Measurements from ENCODE around the gene CDH23. TPM values are rescaled to one million over a fixed set of nuclear protein-coding genes. Genes with fewer than 3 reads are reported as not detected.
A peak's percentile ranks its signal among the peaks of the same experiment; 100 is the strongest.

Gene CDH23
- total RNA-seq, 8 experiments from 2014 or later: 1.6 to 81.3 (median 3.3) TPM

GRCh38 chr10:71720288-71720687, 323.6 kb downstream of the CDH23 start:
- H3K27ac ChIP-seq: peak overlapping the region in 1 of 2 donors; percentile 47
- ATAC-seq (replicated peaks in 6 of 8): peak in 4 of 8 experiments; percentile 12 to 49 (median 35)
- WGBS, 10 experiments: 100% methylated on average over 1 of the region's 4 CpGs; no CpG with 5 or more reads in 9 of the 10 experiments
- H3K4me3 ChIP-seq: no peak overlapping the region
- peaks cover 20 to 28% of the 10 kb centered on the region in 2 donors for H3K4me1 ChIP-seq (replicated peaks in 1 of 2)
- in situ Hi-C loops (cut with MboI; ENCODE audit: low pct_unique_long_range_greater_than_20kb in 2 of 9, low sequenced_read_pairs in 9 of 9, unreplicated experiment in 9 of 9): loop anchor here in 7 of 9 experiments (25.0 kb wide), 2 partner anchors 333 to 408 kb away; partner anchors contain the start of genes CDH23 (in 5 of the 7) and SLC29A3 (in 4 of the 7)

GRCh38 chr10:71721313-71721712, 324.6 kb downstream of the CDH23 start:
- H3K4me3 ChIP-seq: no peak overlapping the region
- no peak overlapping the region for H3K27ac ChIP-seq
- 60 to 100% (median 68%) methylated on average over 1 to 5 of the region's 6 CpGs; no CpG with 5 or more reads in 6 of the 10 experiments for WGBS, 10 experiments
- in situ Hi-C loops (cut with MboI; ENCODE audit: low pct_unique_long_range_greater_than_20kb in 2 of 9, low sequenced_read_pairs in 9 of 9, unreplicated experiment in 9 of 9): loop anchor here in 7 of 9 experiments (25.0 kb wide), 2 partner anchors 334 to 409 kb away; partner anchors contain the start of genes CDH23 (in 5 of the 7) and SLC29A3 (in 4 of the 7)
- ATAC-seq (replicated peaks in 6 of 8): no peak
- H3K4me1 ChIP-seq (replicated peaks in 1 of 2): peaks cover 27 to 38% of the 10 kb centered on the region in 2 donors

- Histone ChIP-seq H3K4me1 (replicated peaks in 1 of 2) (peaks cover 36 to 50% of the 10 kb centered on the region in 2 donors), H3K27ac (no peak overlapping the region), H3K4me3 (no peak overlapping the region)
- in situ Hi-C loops (cut with MboI; ENCODE audit: low pct_unique_long_range_greater_than_20kb in 2 of 9, low sequenced_read_pairs in 9 of 9, unreplicated experiment in 9 of 9): loop anchor here in 7 of 9 experiments (25.0 kb wide), 2 partner anchors 336 to 411 kb away; partner anchors contain the start of genes CDH23 (in 5 of the 7) and SLC29A3 (in 4 of the 7)
- WGBS, 10 experiments: 0% methylated on average over 1 of the region's 1 CpG; no CpG with 5 or more reads in 8 of the 10 experiments
- no peak for ATAC-seq (replicated peaks in 6 of 8)
These were observed 326.1 kb downstream of the CDH23 start for GRCh38 chr10:71722849-71723248.

- ATAC-seq (replicated peaks in 6 of 8): no peak
- 80 to 96% (median 87%) methylated on average over 1 to 5 of the region's 11 CpGs; no CpG with 5 or more reads in 6 of the 10 experiments for WGBS, 10 experiments
- Histone ChIP-seq H3K27ac (no peak overlapping the region), H3K4me1 (replicated peaks in 1 of 2) (peaks cover 38 to 55% of the 10 kb centered on the region in 2 donors), H3K4me3 (no peak overlapping the region)
- in situ Hi-C loops (cut with MboI; ENCODE audit: low pct_unique_long_range_greater_than_20kb in 2 of 9, low sequenced_read_pairs in 9 of 9, unreplicated experiment in 9 of 9): loop anchor here in 7 of 9 experiments (25.0 kb wide), 2 partner anchors 336 to 411 kb away; partner anchors contain the start of genes CDH23 (in 5 of the 7) and SLC29A3 (in 4 of the 7)
These were observed 326.6 kb downstream of the CDH23 start for GRCh38 chr10:71723311-71723710.

- in situ Hi-C loops (cut with MboI; ENCODE audit: low pct_unique_long_range_greater_than_20kb in 2 of 9, low sequenced_read_pairs in 9 of 9, unreplicated experiment in 9 of 9): loop anchor here in 7 of 9 experiments (25.0 kb wide), 2 partner anchors 337 to 412 kb away; partner anchors contain the start of genes CDH23 (in 5 of the 7) and SLC29A3 (in 4 of the 7)
These were observed 327.8 kb downstream of the CDH23 start for GRCh38 chr10:71724539-71724938.

GRCh38 chr10:71725249-71725648, 328.5 kb downstream of the CDH23 start:
- 40 to 100% (median 57%) methylated on average over 1 to 3 of the region's 14 CpGs; no CpG with 5 or more reads in 7 of the 10 experiments for WGBS, 10 experiments
- no peak for ATAC-seq (replicated peaks in 6 of 8)
- peaks cover 38 to 52% of the 10 kb centered on the region in 2 donors for H3K4me1 ChIP-seq (replicated peaks in 1 of 2)
- no peak overlapping the region for H3K27ac ChIP-seq
- no peak overlapping the region for H3K4me3 ChIP-seq
- in situ Hi-C loops (cut with MboI; ENCODE audit: low pct_unique_long_range_greater_than_20kb in 2 of 9, low sequenced_read_pairs in 9 of 9, unreplicated experiment in 9 of 9): no loop called here

More at GRCh38 chr10:71724539-71724938, 327.8 kb downstream of the CDH23 start:
- Histone ChIP-seq H3K4me3 (no peak overlapping the region), H3K4me1 (replicated peaks in 1 of 2) (peaks cover 44 to 58% of the 10 kb centered on the region in 2 donors), H3K27ac (no peak overlapping the region)
- WGBS, 10 experiments: 80 to 100% (median 100%) methylated on average over 1 to 2 of the region's 6 CpGs; no CpG with 5 or more reads in 6 of the 10 experiments
- no peak for ATAC-seq (replicated peaks in 6 of 8)

GRCh38 chr10:71725998-71726579, 329.4 kb downstream of the CDH23 start:
- Histone ChIP-seq H3K4me3 (no peak overlapping the region), H3K27ac (no peak overlapping the region), H3K4me1 (replicated peaks in 1 of 2) (peaks cover 35 to 45% of the 10 kb centered on the region in 2 donors)
- peak in 6 of 8 experiments; percentile 2 to 73 (median 56) for ATAC-seq (replicated peaks in 6 of 8)
- 0 to 80% (median 56%) methylated on average over 1 to 4 of the region's 9 CpGs; no CpG with 5 or more reads in 6 of the 10 experiments for WGBS, 10 experiments
- in situ Hi-C loops (cut with MboI; ENCODE audit: low pct_unique_long_range_greater_than_20kb in 2 of 9, low sequenced_read_pairs in 9 of 9, unreplicated experiment in 9 of 9): no loop called here

- in situ Hi-C loops (cut with MboI; ENCODE audit: low pct_unique_long_range_greater_than_20kb in 2 of 9, low sequenced_read_pairs in 9 of 9, unreplicated experiment in 9 of 9): no loop called here
- peak in 6 of 8 experiments; percentile 8 to 61 (median 44) for ATAC-seq (replicated peaks in 6 of 8)
- no peak overlapping the region for H3K4me3 ChIP-seq
- peaks cover 35 to 45% of the 10 kb centered on the region in 2 donors for H3K4me1 ChIP-seq (replicated peaks in 1 of 2)
- H3K27ac ChIP-seq: no peak overlapping the region
- 48 to 100% (median 93%) methylated on average over 1 to 6 of the region's 11 CpGs; no CpG with 5 or more reads in 4 of the 10 experiments for WGBS, 10 experiments
These were observed 329.9 kb downstream of the CDH23 start for GRCh38 chr10:71726580-71727104.

GRCh38 chr10:71727105-71727737, 330.5 kb downstream of the CDH23 start:
- H3K4me1 ChIP-seq (replicated peaks in 1 of 2): peaks cover 35 to 45% of the 10 kb centered on the region in 2 donors
- 72 to 100% (median 89%) methylated on average over 1 to 4 of the region's 12 CpGs; no CpG with 5 or more reads in 4 of the 10 experiments for WGBS, 10 experiments
- in situ Hi-C loops (cut with MboI; ENCODE audit: low pct_unique_long_range_greater_than_20kb in 2 of 9, low sequenced_read_pairs in 9 of 9, unreplicated experiment in 9 of 9): no loop called here
- no peak overlapping the region for H3K4me3 ChIP-seq
- ATAC-seq (replicated peaks in 6 of 8): no peak
- peak overlapping the region in 1 of 2 donors; percentile 17 for H3K27ac ChIP-seq

- Histone ChIP-seq H3K27ac (peak overlapping the region in 1 of 2 donors; percentile 17), H3K4me1 (replicated peaks in 1 of 2) (peaks cover 35 to 45% of the 10 kb centered on the region in 2 donors), H3K4me3 (no peak overlapping the region)
- 0 to 100% (median 85%) methylated on average over 1 to 5 of the region's 8 CpGs; no CpG with 5 or more reads in 5 of the 10 experiments for WGBS, 10 experiments
- ATAC-seq (replicated peaks in 6 of 8): peak in 6 of 8 experiments; percentile 28 to 63 (median 40)
- in situ Hi-C loops (cut with MboI; ENCODE audit: low pct_unique_long_range_greater_than_20kb in 2 of 9, low sequenced_read_pairs in 9 of 9, unreplicated experiment in 9 of 9): no loop called here
These were observed 331.3 kb downstream of the CDH23 start for GRCh38 chr10:71727738-71728737.

GRCh38 chr10:71729161-71729636, 332.5 kb downstream of the CDH23 start:
- Histone ChIP-seq H3K27ac (no peak overlapping the region), H3K4me1 (replicated peaks in 1 of 2) (peaks cover 35 to 45% of the 10 kb centered on the region in 2 donors), H3K4me3 (no peak overlapping the region)
- WGBS, 10 experiments: 10 to 86% (median 40%) methylated on average over 1 to 8 of the region's 10 CpGs; no CpG with 5 or more reads in 1 of the 10 experiments
- in situ Hi-C loops (cut with MboI; ENCODE audit: low pct_unique_long_range_greater_than_20kb in 2 of 9, low sequenced_read_pairs in 9 of 9, unreplicated experiment in 9 of 9): no loop called here
- ATAC-seq (replicated peaks in 6 of 8): peak; percentile 31 to 79 (median 58)

Data from motor neuron (in vitro differentiated cells).